Measurements from ENCODE around the gene APOB.

Gene APOB

DNA sequence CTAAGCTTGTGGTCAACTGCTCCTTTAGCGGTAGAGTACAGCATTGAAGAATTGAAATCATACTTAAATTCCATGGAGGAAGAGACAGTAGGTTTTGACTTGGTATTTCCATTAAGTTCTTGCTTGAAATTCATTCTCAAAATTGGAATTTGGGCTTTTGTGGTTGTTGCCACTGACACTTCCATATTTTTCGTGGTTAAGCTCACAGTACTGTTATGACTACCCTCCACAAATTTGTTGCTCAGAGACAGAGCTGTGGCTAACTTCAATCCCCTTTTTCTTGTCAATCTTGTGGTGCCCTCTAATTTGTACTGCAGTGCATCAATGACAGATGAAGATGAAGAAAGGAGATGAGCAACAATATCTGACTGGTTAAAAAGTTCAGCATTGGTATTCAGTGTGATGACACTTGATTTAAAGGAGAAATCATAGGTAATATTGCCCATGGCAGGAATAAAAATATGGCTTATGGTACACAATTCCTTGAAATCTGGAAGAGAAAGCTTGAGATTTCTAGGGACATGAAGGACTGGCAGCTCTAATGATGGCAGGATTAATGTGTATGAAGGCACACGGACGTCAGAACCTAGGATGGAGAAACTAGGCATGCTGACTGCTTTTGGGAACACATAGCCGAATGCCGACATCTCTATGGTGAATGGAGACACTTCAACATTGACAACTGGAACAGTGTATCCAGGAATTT, 37.3 kb downstream of the APOB start:
- DNase-seq (ENCODE audit: extremely low read depth in 1 of 2, low read depth in 1 of 2) = no peak

DNA sequence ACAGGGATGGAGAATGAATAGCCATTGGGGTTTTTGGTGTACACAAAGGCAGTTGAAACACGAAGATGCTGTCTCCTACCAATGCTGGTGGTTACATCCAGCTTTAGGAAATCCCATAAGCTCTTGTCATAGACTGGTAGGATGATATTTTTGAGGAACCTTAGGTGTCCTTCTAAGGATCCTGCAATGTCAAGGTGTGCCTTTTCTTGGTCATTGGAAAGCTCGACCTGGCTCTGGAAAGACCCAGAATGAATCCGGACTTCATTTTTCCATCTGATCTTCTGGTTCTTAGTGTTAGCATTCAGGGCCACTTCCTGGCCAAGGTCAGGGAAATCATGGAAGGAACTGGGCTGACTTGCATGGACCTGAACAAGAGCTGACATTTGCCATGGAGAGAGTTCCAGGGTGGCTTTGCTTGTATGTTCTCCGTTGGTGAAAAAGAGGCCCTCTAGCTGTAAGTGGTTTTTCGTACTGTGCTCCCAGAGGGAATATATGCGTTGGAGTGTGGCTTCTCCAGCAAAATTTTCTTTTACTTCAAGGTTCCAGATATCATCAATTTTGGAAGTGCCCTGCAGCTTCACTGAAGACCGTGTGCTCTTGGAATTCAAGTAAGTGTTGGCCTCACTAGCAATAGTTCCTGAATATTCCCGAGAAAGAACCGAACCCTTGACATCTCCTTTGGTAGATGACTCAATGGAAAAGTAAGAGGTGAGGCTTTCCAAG, 38.0 kb downstream of the APOB start:
- no peak for DNase-seq (ENCODE audit: extremely low read depth in 1 of 2, low read depth in 1 of 2)

DNA sequence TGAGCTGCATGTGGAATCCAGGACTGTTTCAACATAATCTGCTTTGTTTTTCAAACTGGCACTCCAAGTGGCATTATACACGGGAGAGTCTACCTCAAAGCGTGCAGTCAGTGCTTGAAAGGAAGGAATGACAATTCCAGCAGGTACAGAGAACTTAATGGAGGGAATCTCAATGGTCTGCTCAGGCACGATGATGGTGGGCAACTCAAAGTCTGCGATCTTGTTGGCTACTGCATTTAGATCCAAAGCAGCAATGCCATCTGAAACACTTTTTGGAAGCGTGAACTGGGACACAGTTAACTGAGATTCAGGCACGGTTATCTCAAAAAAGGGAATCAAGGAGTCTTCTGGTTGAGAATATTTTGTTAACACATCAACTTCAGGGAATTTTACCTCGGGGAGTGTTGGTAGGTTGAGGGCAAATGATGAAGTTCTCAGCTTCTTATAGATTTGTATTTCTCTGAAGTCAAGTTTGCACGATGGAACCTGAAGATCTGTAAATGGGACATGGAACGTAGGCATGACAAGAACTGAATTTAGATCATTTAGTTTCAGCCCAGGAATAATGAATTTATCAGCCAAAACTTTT, 38.7 kb downstream of the APOB start:
- DNase-seq (ENCODE audit: extremely low read depth in 1 of 2, low read depth in 1 of 2) = no peak

DNA sequence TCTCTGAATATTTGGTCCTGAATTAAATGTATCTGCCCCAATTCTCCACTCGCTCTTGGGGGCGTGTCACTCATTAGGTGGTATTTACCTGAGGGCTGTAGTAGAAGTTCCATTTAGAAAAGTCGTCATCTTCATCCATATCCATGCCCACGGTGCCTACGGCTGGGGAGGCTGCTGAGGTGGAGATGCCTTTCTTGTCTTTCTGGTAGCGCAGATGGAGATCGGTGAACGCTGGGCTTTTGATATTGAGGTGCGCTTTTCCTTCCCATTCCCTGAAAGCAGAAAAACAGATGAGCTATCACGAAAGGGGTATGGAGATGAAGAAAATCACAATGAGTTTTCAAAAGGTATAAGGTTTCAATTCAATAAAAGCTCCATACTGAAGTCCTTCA, 39.7 kb downstream of the APOB start:
- DNase-seq (ENCODE audit: extremely low read depth in 1 of 2, low read depth in 1 of 2) = no peak

DNA sequence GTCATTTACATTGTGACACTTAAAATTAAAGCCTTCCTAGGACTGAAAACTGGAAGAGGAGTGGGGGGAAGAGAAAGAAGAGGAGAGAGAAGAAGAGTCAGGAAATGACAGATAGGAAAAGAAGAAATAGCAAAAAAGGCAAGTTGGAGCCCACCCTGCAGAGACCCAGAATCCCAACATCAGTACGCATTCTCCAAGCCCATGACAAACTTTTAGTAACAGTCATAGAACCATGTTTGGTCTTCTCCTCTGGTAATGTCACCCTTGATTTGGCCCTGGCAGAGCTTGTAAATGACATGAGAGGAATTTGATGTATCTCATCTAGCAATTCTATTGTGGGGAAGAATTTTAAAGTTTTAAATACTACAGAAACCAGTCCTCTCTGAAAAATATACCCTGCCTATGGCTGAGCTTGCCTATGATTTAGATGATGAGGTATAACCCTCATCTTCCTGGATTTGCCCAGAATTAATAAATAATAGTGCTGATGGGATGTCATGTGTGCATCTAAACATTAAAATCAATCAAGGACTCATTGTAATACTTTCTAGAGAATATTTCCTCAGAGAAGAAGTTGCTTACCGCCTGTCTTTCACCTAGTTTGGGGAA, 40.2 kb downstream of the APOB start:
- no peak for DNase-seq (ENCODE audit: extremely low read depth in 1 of 2, low read depth in 1 of 2)

DNA sequence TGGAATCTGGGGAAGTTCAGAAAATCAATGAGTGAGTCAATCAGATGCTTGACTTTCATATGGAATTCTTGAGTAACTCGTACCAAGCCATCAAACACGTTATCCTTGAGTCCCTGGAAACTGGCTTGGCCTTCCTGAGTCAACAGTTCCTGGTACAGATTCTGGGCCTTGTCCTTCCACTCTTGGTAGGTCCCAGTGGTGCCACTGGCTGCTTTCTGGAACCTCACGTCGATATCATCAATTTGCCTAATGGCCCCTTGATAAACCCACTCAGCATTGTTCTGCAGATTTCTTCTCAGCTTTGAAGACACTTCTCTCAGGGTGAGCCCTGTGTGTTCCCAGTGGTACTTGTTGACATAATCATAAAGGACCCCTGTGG, 41.1 kb downstream of the APOB start:
- DNase-seq (ENCODE audit: extremely low read depth in 1 of 2, low read depth in 1 of 2) = no peak

DNA sequence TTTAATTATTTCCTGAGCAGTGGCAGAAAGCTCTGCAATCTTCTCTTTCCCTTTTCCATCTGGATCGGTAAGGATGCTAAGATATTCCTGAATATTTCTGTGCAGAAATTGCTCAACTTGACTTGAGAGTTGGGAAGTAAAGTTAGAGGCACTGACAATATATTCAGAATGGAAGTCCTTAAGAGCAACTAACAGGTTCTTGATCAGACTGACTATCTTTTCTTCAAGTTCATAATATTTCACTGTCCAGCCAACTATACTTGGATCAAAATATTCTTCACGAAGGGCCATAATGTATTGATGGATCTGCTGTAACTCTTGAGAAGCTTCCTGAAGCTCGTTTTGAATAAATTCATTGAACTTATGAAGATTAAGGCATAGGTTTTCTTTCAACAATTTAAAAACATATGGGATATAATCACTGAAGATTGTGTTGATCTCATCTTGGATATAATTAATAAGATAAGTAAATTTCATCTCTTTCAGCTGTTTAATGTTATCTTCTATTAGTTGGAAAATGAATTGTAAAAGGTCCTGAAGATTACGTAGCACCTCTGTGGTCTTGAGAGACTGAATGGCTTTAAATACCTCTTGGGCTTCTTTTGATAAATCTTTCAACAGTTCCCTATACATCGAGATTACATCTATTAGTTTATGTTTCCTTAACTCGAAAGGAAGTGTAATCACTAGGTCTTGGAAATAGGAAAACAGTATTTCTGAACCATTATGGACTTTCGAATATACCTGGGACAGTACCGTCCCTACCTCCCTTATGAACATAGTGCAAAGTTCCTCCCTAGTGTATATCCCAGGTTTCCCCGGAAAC, 41.7 kb downstream of the APOB start:
- DNase-seq (ENCODE audit: extremely low read depth in 1 of 2, low read depth in 1 of 2) = no peak

DNA sequence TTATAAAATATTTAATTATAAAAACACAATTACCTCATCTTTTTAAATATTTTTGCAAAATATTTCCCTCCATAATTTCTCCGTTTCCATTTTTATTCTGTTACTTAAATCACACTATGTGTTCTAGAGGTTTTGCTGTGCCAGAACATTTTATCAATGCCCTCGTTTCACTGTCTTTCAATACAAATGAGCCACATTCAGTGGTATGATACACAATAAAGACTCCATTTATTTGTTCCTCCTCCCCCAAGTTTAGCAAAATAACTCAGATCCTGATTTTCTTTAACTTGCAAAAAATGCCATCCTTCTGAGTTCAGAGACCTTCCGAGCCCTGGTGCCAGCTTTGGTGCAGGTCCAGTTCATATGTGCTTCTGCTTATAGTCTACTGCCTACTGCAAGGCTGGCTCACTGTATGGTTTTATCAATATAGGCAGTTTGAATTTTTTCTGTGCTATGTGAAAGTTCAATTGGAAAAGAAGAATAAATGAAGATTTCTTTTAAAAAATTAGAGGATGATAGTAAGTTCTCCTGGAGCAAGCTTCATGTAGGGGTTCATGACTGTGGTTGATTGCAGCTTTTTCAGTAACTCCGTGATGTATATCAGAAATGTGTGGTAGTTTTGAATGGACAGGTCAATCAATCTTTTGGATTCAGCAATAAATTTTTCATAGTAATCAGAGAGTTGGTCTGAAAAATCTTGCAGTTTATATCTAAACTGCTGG, 42.5 kb downstream of the APOB start:
- DNase-seq (ENCODE audit: extremely low read depth in 1 of 2, low read depth in 1 of 2) = no peak

DNA sequence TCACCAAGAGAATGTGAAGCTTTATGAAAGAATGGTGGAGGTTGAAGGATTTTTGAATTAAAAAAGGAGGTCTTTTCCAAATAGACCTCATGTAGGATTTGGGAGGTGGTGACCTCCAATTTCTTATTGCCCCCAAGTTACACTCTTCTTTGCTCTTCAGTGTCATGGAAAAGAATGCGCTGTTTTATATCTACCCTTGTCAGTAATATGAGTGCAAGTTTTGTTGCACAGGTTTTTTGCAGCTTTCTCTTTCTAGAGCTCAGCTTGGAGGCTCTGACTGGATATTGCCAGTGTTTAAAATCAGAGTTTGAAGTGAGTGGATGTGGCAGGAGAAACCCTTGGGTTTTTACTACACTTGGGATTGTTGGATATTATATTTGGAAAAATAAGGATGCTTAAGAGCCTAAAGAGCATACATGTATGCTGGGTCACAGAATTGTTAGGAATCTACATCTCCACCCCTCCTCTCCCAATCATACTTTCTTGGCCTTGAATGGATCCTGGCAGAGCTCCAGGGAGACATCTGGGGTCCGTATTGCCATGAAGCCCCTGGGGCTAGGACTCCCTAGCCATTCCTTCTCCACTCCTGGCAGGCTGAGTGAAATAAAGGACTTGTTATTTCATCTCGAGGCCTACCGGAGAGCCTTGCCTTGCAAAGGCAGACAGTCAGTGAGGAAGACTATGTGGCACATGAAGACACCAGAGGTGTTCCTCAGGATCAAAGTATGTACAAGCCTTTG, 43.8 kb downstream of the APOB start:
- DNase-seq (ENCODE audit: extremely low read depth in 1 of 2, low read depth in 1 of 2) = no peak

DNA sequence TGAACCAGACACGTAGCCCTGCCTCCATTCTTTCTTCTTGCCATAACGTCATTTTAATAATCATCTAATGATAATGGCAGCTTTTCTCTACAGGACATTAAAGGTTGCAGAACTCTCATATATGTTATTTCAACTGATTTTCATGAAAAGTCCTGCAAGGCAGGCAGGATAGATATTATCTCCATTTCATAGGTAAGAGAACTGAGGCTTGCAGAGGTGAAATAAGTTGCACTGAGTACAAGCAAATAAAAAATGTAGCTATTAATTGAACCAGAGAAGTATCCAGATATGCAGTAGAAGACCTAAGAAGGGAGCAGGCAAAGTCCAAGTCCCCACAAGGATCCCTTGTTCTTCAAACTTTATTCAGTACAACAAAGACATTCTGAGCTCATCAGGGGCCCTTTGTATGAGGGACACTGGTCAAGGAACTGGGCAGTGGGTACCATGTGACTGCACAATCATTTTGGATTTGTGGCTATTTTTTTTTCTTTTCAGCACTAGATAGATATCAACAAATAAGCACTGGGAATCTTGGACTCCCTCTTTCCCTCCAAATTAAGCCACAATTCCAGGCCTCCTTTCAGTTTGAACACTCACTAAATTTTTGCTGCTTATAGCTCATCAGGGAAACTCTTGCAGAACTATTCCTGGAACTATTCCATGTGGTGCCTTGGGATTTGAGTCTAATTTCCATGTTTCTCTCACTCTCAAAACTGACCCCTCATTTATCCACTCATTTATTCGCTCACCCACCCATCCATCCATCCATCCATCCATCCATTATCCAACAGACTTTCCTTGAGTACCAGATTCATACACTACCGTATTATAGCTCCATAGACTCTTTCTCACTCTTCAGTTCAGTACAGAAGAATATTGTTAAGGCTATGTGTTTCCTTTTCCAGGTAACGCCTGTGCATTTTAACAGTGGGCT, 44.6 kb downstream of the APOB start:
- no peak for DNase-seq (ENCODE audit: extremely low read depth in 1 of 2, low read depth in 1 of 2)

DNA sequence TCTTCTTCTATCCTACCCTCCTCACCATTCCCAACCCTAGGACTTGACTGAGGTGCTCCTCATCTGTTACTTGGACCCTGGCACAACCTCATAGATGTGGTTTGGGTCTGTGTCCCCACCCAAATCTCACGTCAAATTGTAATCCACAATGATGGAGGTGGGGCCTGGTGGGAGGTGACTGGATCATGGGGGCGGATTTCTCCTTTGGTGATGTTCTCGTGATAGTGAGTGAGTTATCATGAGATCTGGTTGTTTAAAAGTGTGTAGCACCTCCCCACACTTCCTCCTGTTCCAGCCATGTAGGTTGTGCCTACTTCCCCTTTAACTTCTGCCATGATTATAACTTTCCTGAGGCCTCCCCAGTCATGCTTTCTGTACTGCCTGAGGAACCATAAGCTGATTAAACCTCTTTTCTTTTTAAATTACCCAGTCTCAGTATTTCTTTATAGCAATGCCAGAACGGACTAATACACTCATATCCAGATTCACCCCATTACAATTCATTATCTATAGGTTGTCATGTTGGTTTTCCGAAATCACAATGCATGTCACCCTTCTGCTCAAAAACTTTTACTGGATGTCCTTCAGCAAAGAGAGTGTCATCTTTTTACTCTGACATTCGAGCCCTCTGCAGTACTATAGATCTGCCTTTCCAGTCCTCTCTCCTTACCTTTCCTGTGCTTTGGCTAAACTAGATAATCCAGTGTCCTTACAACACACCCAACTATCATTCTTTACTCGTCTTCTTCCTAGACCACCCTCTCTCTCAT, 45.7 kb downstream of the APOB start:
- DNase-seq (ENCODE audit: extremely low read depth in 1 of 2, low read depth in 1 of 2) = no peak

DNA sequence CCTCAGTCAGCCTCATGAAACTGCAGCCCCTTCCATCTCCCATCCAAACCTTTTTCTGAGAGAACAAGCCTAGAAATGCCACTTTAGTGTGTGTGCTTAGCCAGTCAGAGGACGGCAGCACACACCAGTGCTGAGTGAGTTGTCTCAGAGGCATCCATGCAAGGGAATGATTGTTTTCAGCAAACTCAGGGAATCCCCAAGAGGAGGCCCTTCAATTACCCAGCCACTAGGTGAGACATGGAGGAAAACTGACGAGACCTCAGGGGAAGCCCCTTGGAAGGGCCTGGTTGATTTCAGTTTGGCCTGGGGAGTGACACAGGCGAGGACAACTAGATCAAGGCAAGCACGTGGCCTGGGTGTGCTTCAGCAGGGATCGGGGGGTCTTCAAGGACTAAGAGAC, 49.7 kb downstream of the APOB start:
- no peak for DNase-seq (ENCODE audit: extremely low read depth in 1 of 2, low read depth in 1 of 2)

DNA sequence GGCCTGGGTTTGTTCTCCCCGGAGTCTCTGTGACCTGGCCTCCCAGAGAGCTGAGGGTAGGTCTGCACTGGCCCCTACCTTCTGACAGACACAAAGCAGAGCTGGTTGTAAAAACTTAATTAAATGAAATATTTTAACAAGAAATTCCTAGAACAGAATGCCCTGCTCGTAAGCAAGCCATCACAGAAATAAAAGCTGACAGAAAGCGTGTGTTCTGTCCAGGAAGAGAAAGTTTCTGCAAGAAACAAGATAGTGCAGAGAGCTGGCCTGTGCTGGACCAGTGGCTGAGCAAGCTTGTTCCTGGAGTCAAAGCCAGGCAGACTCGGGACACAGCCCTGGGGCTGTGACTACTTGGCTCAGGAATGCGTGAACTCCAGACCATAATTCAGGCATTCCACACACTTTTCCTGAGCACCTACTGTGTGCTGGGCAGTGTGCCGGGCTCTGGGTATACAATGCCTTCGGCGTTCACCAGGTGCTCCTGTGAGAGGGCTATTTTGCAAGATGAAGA, 51.6 kb downstream of the APOB start:
- DNase-seq (ENCODE audit: extremely low read depth in 1 of 2, low read depth in 1 of 2) = no peak

DNA sequence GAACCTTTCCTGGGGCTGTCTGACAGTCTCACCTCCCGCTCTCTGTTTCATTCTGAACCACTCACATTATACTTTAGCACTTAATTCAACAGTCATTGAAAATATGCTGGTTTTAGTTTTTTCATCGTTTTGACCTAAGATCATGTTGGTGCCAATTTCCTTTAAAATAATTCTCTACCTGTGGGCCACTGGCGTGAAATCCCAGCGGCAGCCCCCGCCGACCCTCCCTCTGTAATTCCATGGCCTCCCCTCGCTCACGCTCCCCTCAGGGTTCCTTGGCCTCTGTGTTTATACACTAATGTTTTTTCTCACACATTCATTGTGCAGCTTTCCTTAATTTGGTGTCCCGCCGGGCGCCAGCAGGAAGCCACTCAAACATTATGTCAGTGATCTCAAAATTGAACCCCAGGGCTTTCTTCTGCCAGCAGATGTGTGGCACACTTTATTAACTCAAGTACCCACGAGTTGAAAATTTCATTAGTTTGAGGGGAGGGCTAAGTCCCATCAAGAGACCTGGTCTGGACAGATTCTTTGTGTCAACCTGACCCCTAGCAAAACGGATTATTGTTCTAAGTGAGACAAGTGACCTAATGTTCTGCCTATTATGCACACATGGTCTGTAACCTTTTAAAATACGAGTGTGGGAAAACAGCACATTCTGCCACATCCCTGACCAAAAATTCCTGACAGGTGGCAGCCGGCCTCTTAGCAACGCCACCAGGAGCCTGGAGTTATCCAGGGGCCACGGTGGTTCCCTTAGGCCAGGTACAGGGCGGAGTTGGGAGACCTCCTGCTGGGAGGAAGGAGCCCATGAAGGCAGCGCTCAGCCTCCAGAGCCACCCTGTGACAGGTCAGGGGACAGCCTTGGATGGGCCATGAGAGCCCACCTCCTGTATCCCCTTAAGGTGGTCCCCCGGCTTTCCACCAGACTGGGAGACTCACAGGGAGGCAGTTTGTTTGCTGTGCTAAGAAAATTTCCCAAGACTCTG, 53.1 kb downstream of the APOB start:
- DNase-seq (ENCODE audit: extremely low read depth in 1 of 2, low read depth in 1 of 2) = no peak

DNA sequence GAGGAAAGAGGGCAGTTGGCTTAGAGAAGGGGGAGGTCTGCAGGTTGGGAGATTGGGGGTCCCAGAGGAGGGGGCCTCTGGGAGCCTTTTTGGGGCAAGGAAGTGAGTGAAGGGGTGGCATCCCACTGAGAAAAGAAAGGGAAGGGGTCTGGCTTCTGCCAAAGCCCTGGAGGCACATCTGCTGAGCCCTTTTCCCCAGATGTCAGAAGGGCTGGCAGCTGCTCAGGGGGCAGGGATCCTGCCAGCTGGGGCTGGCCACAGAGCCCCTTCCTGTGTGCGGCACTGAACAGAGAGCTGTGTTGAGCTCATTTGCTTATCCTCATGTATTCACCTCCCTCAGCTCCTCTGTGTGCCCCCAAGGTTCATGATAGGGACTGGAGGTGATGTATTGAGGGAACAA, 54.5 kb downstream of the APOB start:
- no peak for DNase-seq (ENCODE audit: extremely low read depth in 1 of 2, low read depth in 1 of 2)

DNA sequence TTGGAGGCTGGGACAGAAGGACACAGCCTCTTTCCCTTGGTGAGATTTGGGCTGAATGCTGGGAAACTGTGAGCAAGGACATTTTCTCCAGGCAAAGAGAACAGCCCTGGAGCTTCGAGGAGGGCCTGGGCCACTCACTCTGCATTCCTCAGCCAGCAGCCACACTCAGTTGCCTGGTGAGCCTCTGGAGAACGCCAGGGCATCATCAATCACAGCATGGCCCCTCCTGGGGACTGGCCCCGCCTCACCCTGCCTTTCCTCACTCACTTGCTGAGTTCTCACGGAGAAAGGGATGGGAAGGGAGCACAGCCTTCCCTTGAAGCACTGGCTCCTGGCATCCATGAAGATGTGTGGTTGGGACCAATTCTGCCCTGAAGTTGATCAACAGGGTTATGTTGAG, 55.0 kb downstream of the APOB start:
- no peak for DNase-seq (ENCODE audit: extremely low read depth in 1 of 2, low read depth in 1 of 2)
